Endothelial cell of umbilical vein (primary cell): ENCODE results near the gene CD46. TPM values are rescaled to one million over a fixed set of nuclear protein-coding genes. Genes with fewer than 3 reads are reported as not detected.

Experiments used
- BruUV-seq: library from RNA; stranded (reverse); fragments of 400-500 nt; replicated peaks from 2 replicates; lab custom pipeline; 2021; lab: Mats Ljungman, UMichigan
- CTCF ChIA-PET: fragments of 300-600, 350-600 bp; sonication (Branson Sonifier 250); formaldehyde crosslinking; loops from one replicate; lab custom pipeline; 2021; ENCODE audit warnings: antibody characterized with exemption, inconsistent platforms; lab: Charles Lee
- POLR2A ChIA-PET: fragments of 300-600, 350-600 bp; sonication (Branson Sonifier 250); formaldehyde crosslinking; loops from one replicate; lab custom pipeline; 2021; ENCODE audit warnings: antibody characterized with exemption, inconsistent platforms; lab: Charles Lee
- DNase-seq: peaks from one replicate; pipeline ENCODE4 v3.0.0-alpha.2; 2011; ENCODE audit warnings: low read depth, low spot score
- FAIRE-seq: peaks from 2 replicates; lab custom pipeline; 2011; peaks lifted over from hg19 to GRCh38; lab: Jason Lieb, UNC
- H2AFZ ChIP-seq: 2 replicates; pipeline ENCODE4 v1.6.0; 2012; ENCODE audit warnings: low read depth, low read length, control low read depth, inconsistent platforms
- H3K27ac ChIP-seq: 2 replicates; pipeline ENCODE4 v1.5.1; 2011; ENCODE audit warnings: low read depth, mild to moderate bottlenecking, control low read depth, low read length, moderate library complexity; ENCODE audit not compliant: insufficient read depth
- H3K27me3 ChIP-seq, 2 experiments: 2 replicates each; pipeline versions ENCODE4 v1.6.0 to v1.6.1; 2011; ENCODE audit warnings: low read length in 2 of 2, mixed read lengths in 1 of 2; ENCODE audit not compliant: control insufficient read depth in 2 of 2, insufficient read depth in 2 of 2
- H3K36me3 ChIP-seq, 2 experiments: 2 replicates in 1 of 2; 3 replicates in 1 of 2; pipeline ENCODE4 v1.5.1; 2011; ENCODE audit warnings: low read length in 2 of 2, mild to moderate bottlenecking in 1 of 2, moderate library complexity in 1 of 2; ENCODE audit not compliant: control insufficient read depth in 2 of 2, insufficient read depth in 2 of 2; ENCODE audit errors: extremely low read depth in 1 of 2
- H3K4me1 ChIP-seq: 3 replicates; pipeline ENCODE4 v1.5.1; 2011; ENCODE audit warnings: mild to moderate bottlenecking, low read length; ENCODE audit not compliant: control insufficient read depth, insufficient read depth; ENCODE audit errors: extremely low read depth
- H3K4me2 ChIP-seq: 2 replicates; pipeline ENCODE4 v1.6.1; 2011; ENCODE audit warnings: low read length, control low read depth, mixed read lengths; ENCODE audit not compliant: insufficient read depth
- H3K4me3 ChIP-seq, 3 experiments: fragments of 200-600 bp in 1 of 3; sonication (generic), shearing (Covaris generic) in 1 of 3; replicated peaks in 1 of 3; 2 replicates each; pipeline ENCODE4 v1.5.1; 2011 to 2016; ENCODE audit warnings: control low read depth in 3 of 3, low read length in 3 of 3, mild to moderate bottlenecking in 2 of 3, inconsistent platforms in 1 of 3, low read depth in 1 of 3, moderate library complexity in 1 of 3; ENCODE audit not compliant: insufficient read depth in 1 of 3
- H3K79me2 ChIP-seq: 2 replicates; pipeline ENCODE4 v1.6.0; 2012; ENCODE audit warnings: low read length, inconsistent platforms; ENCODE audit not compliant: control insufficient read depth, insufficient read depth
- H3K9ac ChIP-seq: replicated peaks from 2 replicates; pipeline ENCODE3; 2011; ENCODE audit warnings: low read length, control low read depth; ENCODE audit not compliant: insufficient read depth; ENCODE audit errors: extremely low read depth
- H3K9me1 ChIP-seq: replicated peaks from 3 replicates; pipeline ENCODE4 v1.6.0; 2011; ENCODE audit warnings: mild to moderate bottlenecking, low read length; ENCODE audit not compliant: control insufficient read depth, insufficient read depth; ENCODE audit errors: extremely low read depth
- H3K9me3 ChIP-seq: replicated peaks from 2 replicates; pipeline ENCODE4 v1.5.1; 2012; ENCODE audit warnings: low read length, inconsistent platforms; ENCODE audit not compliant: control insufficient read depth, insufficient read depth
- H4K20me1 ChIP-seq: replicated peaks from 2 replicates; pipeline ENCODE3; 2011; ENCODE audit warnings: mild to moderate bottlenecking, low read length; ENCODE audit not compliant: control insufficient read depth, insufficient read depth; ENCODE audit errors: extremely low read depth
- EZH2 ChIP-seq: IDR thresholded peaks from 2 replicates; pipeline ENCODE4 v1.6.1; 2012; ENCODE audit warnings: borderline replicate concordance, low read depth, mild to moderate bottlenecking, moderate library complexity, low read length, inconsistent platforms; ENCODE audit not compliant: severe bottlenecking
- FOS ChIP-seq: IDR thresholded peaks from 2 replicates; pipeline ENCODE4 v1.6.1; 2011; ENCODE audit warnings: mild to moderate bottlenecking, low read length, moderate library complexity, borderline replicate concordance; ENCODE audit not compliant: insufficient read depth
- GATA2 ChIP-seq: IDR thresholded peaks from 2 replicates; pipeline ENCODE4 v1.7.0; 2011; ENCODE audit warnings: low read depth, mild to moderate bottlenecking, moderate library complexity, mixed read lengths, low read length; ENCODE audit not compliant: insufficient read length, insufficient read depth
- POLR2A ChIP-seq: IDR thresholded peaks from 2 replicates; pipeline ENCODE4 v1.6.1; 2012; ENCODE audit warnings: low read depth, mild to moderate bottlenecking, control low read depth, low read length
- dilution Hi-C: fragments of 300-500 bp; cut with MboI; formaldehyde crosslinking; loops from one replicate; pipeline ENCODE4 v1.15.0; 2019; ENCODE audit warnings: low sequenced_read_pairs; ENCODE audit not compliant: extremely low pct_ligation_motif_present
- intact Hi-C: fragments of 100-400 bp; cut with micrococcal nuclease; formaldehyde crosslinking; loops from one replicate; pipeline ENCODE4 v1.10.0; 2022
- polyA plus RNA-seq, 4 experiments: library from polyadenylated mRNA; depleted of rRNA in 3 of 4; stranded (reverse) in 3 of 4; unstranded in 1 of 4; fragments of >200 nt; gene quantifications; 2 replicates each; pipeline versions ENCODE4 v1.2.1 to v1.2.3, GENCODE V29; 2011 to 2012; ENCODE audit warnings: missing spikeins in 1 of 4
- total RNA-seq: library from RNA; stranded (reverse); gene quantifications from 2 replicates; pipeline ENCODE4 v1.2.3, GENCODE V29; 2021
- TF ChIP-seq, protein P1 (sequence below), 2 donors: IDR thresholded peaks; 1 replicate in 1 of 2; 2 replicates in 1 of 2; pipeline ENCODE4 v1.5.1; 2011; ENCODE audit warnings: low read length in 2 of 2, mild to moderate bottlenecking in 2 of 2, moderate library complexity in 2 of 2, control low read depth in 1 of 2, inconsistent platforms in 1 of 2, low read depth in 1 of 2; ENCODE audit not compliant: insufficient read depth in 1 of 2; ENCODE audit errors: extremely low read depth in 1 of 2
- TF ChIP-seq, protein P2 (sequence below): IDR thresholded peaks from 2 replicates; pipeline ENCODE4 v1.6.1; 2011; ENCODE audit not compliant: insufficient read depth, insufficient read length

CD46 gene
- total and polyA plus RNA-seq, 2 donors (not counting 3 experiments of a cell fraction or from before 2014, with no cell fraction given): 134 to 256 TPM

DNA sequence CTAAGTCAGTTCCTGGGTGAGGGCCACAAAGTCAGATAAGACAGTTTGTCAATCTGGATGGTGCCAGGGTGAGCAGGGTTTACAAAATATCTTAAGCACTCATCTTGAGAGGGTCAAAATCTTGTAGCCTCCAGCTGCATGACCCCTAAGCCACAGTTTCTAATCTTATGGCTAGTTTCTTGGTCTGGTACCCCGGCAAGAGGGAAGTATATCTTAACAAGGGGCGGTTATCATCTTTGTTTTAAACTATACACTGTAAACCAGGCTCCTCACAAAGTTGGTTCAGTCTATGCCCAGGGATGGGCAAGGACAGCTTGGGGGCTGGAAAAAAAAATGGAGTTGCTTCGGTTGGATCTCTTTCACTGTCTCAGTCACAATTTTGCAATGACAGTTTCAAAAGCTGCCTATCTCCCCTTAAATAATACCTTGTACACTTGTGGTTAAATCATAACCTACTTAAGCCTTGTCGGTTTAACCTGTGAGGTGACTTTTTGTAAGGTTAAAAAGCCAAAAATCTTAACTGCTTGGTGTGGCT is 7.8 kb upstream of the CD46 start:
- no peak for DNase-seq
- Histone ChIP-seq H3K4me3 (no peak overlapping the region), H3K27ac (no peak overlapping the region), H3K36me3 (no peaks in the 10 kb centered on the region), H3K4me1 (no peaks in the 10 kb centered on the region), H3K9me3 (no peaks in the 10 kb centered on the region), H3K9me1 (no peaks in the 10 kb centered on the region), H3K79me2 (no peaks in the 10 kb centered on the region), H3K4me2 (no peak overlapping the region), H3K9ac (no peak overlapping the region), H4K20me1 (no peaks in the 10 kb centered on the region), H2AFZ (no peak overlapping the region), H3K27me3 (no peaks in the 10 kb centered on the region)
- intact Hi-C loops: no loop called here
- ChIA-PET POLR2A (no interaction called here), CTCF (no interaction called here)
- TF ChIP-seq FOS (no peak), GATA2 (no peak), EZH2 (no peak)
- TF ChIP-seq, protein P1, sequence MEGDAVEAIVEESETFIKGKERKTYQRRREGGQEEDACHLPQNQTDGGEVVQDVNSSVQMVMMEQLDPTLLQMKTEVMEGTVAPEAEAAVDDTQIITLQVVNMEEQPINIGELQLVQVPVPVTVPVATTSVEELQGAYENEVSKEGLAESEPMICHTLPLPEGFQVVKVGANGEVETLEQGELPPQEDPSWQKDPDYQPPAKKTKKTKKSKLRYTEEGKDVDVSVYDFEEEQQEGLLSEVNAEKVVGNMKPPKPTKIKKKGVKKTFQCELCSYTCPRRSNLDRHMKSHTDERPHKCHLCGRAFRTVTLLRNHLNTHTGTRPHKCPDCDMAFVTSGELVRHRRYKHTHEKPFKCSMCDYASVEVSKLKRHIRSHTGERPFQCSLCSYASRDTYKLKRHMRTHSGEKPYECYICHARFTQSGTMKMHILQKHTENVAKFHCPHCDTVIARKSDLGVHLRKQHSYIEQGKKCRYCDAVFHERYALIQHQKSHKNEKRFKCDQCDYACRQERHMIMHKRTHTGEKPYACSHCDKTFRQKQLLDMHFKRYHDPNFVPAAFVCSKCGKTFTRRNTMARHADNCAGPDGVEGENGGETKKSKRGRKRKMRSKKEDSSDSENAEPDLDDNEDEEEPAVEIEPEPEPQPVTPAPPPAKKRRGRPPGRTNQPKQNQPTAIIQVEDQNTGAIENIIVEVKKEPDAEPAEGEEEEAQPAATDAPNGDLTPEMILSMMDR (IDR thresholded peaks at IDR 0.05; ENCODE audit: extremely low read depth in 1 of 2, insufficient read depth in 1 of 2, low read depth in 1 of 2, low read length in 2 of 2): no peak
- no TSS peak for BruUV-seq
- no peak for FAIRE-seq
- dilution Hi-C loops: no loop called here

DNA sequence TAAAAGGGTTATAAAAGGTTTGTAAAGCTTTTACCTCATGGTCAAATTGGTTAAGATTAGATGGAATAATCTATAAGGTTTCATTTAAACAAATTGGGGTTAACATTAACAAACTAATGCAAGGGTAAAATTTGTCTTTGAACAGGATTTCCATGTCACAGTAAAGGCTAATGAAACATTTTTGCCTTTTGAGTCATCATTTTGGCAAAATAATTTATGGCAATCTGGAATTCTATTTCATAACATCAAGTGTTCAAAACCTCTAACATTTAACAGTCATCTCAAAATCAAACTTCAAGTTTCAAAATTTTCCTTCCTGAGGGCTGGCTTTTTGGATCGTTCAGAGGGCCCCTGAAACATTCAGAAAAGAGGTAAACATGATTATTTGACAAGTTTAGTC is 6.6 kb upstream of the CD46 start:
- H2AFZ ChIP-seq: no peak overlapping the region
- intact Hi-C loops (no loop called here), dilution Hi-C loops (no loop called here)
- peak overlapping the region; percentile 17 for H3K4me2 ChIP-seq
- H3K9me1 ChIP-seq: no peaks in the 10 kb centered on the region
- H3K4me3 ChIP-seq: no peak overlapping the region
- POLR2A ChIA-PET: no interaction called here
- H3K27me3 ChIP-seq: no peaks in the 10 kb centered on the region
- DNase-seq (no peak), FAIRE-seq (peak; percentile 63)
- CTCF ChIA-PET: no interaction called here
- TF ChIP-seq POLR2A (no peak), FOS (peak; percentile 24)
- TF ChIP-seq, protein P1 (IDR thresholded peaks at IDR 0.05; ENCODE audit: extremely low read depth in 1 of 2, insufficient read depth in 1 of 2, low read depth in 1 of 2, low read length in 2 of 2): no peak
- TF ChIP-seq, protein P2, sequence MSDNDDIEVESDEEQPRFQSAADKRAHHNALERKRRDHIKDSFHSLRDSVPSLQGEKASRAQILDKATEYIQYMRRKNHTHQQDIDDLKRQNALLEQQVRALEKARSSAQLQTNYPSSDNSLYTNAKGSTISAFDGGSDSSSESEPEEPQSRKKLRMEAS: no peak
- BruUV-seq: no TSS peak
- H3K9me3 ChIP-seq: no peaks in the 10 kb centered on the region
- no peak overlapping the region for H3K9ac ChIP-seq
- H3K27ac ChIP-seq: no peak overlapping the region
- H3K79me2 ChIP-seq: no peaks in the 10 kb centered on the region
- H4K20me1 ChIP-seq: no peaks in the 10 kb centered on the region
- peaks cover 3% of the 10 kb centered on the region for H3K4me1 ChIP-seq
- no peaks in the 10 kb centered on the region for H3K36me3 ChIP-seq
